A673 (cell line): ENCODE data around the gene SLC4A7. TPM values are rescaled to one million over a fixed set of nuclear protein-coding genes. Genes with fewer than 3 reads are reported as not detected.
A peak's percentile ranks its signal among the peaks of the same experiment; 100 is the strongest.

Experiments used
- BruUV-seq: library from RNA; stranded (reverse); fragments of 400-500 nt; replicated peaks from 2 replicates; lab custom pipeline; 2021; lab: Mats Ljungman, UMichigan
- CTCF ChIA-PET: fragments of 300-600 bp; sonication (Branson Sonifier 250); formaldehyde crosslinking; loops from one replicate; lab custom pipeline; 2022; ENCODE audit warnings: antibody characterized with exemption; lab: Charles Lee
- POLR2A ChIA-PET: fragments of 300-600 bp; sonication (Branson Sonifier 250); formaldehyde crosslinking; loops from one replicate; lab custom pipeline; 2022; ENCODE audit warnings: antibody characterized with exemption; ENCODE audit not compliant: low non-redundant PET; lab: Charles Lee
- DNase-seq: peaks from one replicate; pipeline ENCODE4 v3.0.0-alpha.2; 2015; ENCODE audit warnings: low spot score
- H3K27ac ChIP-seq: fragments of 200-600 bp; sonication (generic); 2 replicates; pipeline ENCODE4 v1.5.1; 2016; ENCODE audit warnings: mixed run types, low read depth, mild to moderate bottlenecking, mixed read lengths, antibody characterized with exemption, low read length; ENCODE audit not compliant: poor library complexity, severe bottlenecking
- H3K27me3 ChIP-seq: fragments of 200-600 bp; sonication (generic); replicated peaks from 2 replicates; pipeline ENCODE4 v1.6.1; 2017; ENCODE audit warnings: mixed run types, low read depth, mild to moderate bottlenecking, mixed read lengths, antibody characterized with exemption, low read length; ENCODE audit not compliant: insufficient read depth, poor library complexity
- H3K36me3 ChIP-seq: fragments of 200-600 bp; sonication (generic); 2 replicates; pipeline ENCODE4 v1.6.1; 2016; ENCODE audit warnings: mixed run types, mild to moderate bottlenecking, mixed read lengths, antibody characterized with exemption, low read length; ENCODE audit not compliant: insufficient read depth, poor library complexity, severe bottlenecking
- H3K4me1 ChIP-seq: fragments of 200-600 bp; sonication (generic); 2 replicates; pipeline ENCODE4 v1.6.1; 2017; ENCODE audit warnings: mixed run types, mild to moderate bottlenecking, mixed read lengths, antibody characterized with exemption, low read length; ENCODE audit not compliant: insufficient read depth, poor library complexity, severe bottlenecking
- H3K4me3 ChIP-seq: fragments of 200-600 bp; sonication (generic); 2 replicates; pipeline ENCODE4 v1.5.1; 2016; ENCODE audit warnings: low read depth, mixed run types, mild to moderate bottlenecking, mixed read lengths, low read length; ENCODE audit not compliant: poor library complexity, severe bottlenecking
- H3K9me3 ChIP-seq: fragments of 200-600 bp; sonication (generic); 2 replicates; pipeline ENCODE4 v1.6.1; 2016; ENCODE audit warnings: mixed run types, low read depth, mild to moderate bottlenecking, mixed read lengths, antibody characterized with exemption, low read length; ENCODE audit not compliant: poor library complexity, severe bottlenecking
- CTCF ChIP-seq: fragments of 300-800, 200-600 bp; sonication (generic); conservative IDR thresholded peaks from 2 replicates; pipeline ENCODE4 v1.5.1; 2017; ENCODE audit warnings: low read depth, mild to moderate bottlenecking, antibody characterized with exemption, low read length, moderate library complexity, mixed read lengths
- EZH2 ChIP-seq: fragments of 200-600 bp; sonication (generic); IDR thresholded peaks from 2 replicates; pipeline ENCODE4 v1.6.1; 2017; ENCODE audit warnings: borderline replicate concordance, low read depth, mild to moderate bottlenecking, mixed read lengths, antibody characterized with exemption, low read length; ENCODE audit not compliant: poor library complexity, severe bottlenecking
- intact Hi-C: fragments of 100-400 bp; cut with micrococcal nuclease; formaldehyde crosslinking; loops from one replicate; pipeline ENCODE4 v1.10.0; 2022; ENCODE audit not compliant: unreplicated experiment
- total RNA-seq: library from RNA; stranded (reverse); gene quantifications from 2 replicates; pipeline ENCODE4 v1.2.3, GENCODE V29; 2021

Gene SLC4A7
- total RNA-seq, 1 experiment from 2014 or later = 22.6 TPM

GRCh38 chr3:27376109-27376772 is 107.9 kb downstream of the SLC4A7 start:
- H3K27me3 ChIP-seq = no peaks in the 10 kb centered on the region
- DNase-seq = no peak
- no peak overlapping the region for H3K27ac ChIP-seq
- H3K4me3 ChIP-seq = no peak overlapping the region
- no peaks in the 10 kb centered on the region for H3K9me3 ChIP-seq
- H3K36me3 ChIP-seq = no peaks in the 10 kb centered on the region
- H3K4me1 ChIP-seq = peaks cover 5% of the 10 kb centered on the region
- POLR2A ChIA-PET = no interaction called here
- CTCF ChIA-PET = no interaction called here
- TF ChIP-seq CTCF (no peak), EZH2 (no peak)
- intact Hi-C loops = no loop called here
- no TSS peak for BruUV-seq

GRCh38 chr3:27368831-27369607 is 115.2 kb downstream of the SLC4A7 start, which contains the start of gene NEK10:
Gene NEK10, minus strand, starts transcription at chr3:27369383. Its CDS starts 16,501 bp downstream, at chr3:27352882.
- Histone ChIP-seq H3K9me3 (no peaks in the 10 kb centered on the region), H3K4me1 (no peaks in the 10 kb centered on the region), H3K27ac (no peak within 1 kb of the TSS), H3K36me3 (no peaks in the 10 kb centered on the region), H3K4me3 (peak within 1 kb of the TSS; percentile 78), H3K27me3 (no peaks in the 10 kb centered on the region)
- no peak for TF ChIP-seq CTCF
- no peak for TF ChIP-seq EZH2
- intact Hi-C loops = no loop called here
- CTCF ChIA-PET = interaction anchor here (0.6 to 0.8 kb wide), 2 partner anchors 11 to 102 kb away, joined by 3 to 4 read pairs; no protein-coding TSS in a partner anchor
- DNase-seq = peak; percentile 94
- BruUV-seq = no TSS peak
- POLR2A ChIA-PET = no interaction called here

GRCh38 chr3:27366062-27366591 is 118.1 kb downstream of the SLC4A7 start:
- ChIA-PET POLR2A (interaction anchor here (0.7 kb wide), 1 partner anchor 17 kb away, joined by 3 read pairs; no protein-coding TSS in a partner anchor), CTCF (no interaction called here)
- Histone ChIP-seq H3K4me3 (no peak overlapping the region), H3K4me1 (no peaks in the 10 kb centered on the region), H3K27me3 (no peaks in the 10 kb centered on the region), H3K27ac (no peak overlapping the region), H3K36me3 (no peaks in the 10 kb centered on the region), H3K9me3 (no peaks in the 10 kb centered on the region)
- DNase-seq = no peak
- intact Hi-C loops = no loop called here
- BruUV-seq = no TSS peak
- no peak for TF ChIP-seq CTCF
- no peak for TF ChIP-seq EZH2
